Measurements from ENCODE around the gene TPSB2.

TPSB2 gene

DNA sequence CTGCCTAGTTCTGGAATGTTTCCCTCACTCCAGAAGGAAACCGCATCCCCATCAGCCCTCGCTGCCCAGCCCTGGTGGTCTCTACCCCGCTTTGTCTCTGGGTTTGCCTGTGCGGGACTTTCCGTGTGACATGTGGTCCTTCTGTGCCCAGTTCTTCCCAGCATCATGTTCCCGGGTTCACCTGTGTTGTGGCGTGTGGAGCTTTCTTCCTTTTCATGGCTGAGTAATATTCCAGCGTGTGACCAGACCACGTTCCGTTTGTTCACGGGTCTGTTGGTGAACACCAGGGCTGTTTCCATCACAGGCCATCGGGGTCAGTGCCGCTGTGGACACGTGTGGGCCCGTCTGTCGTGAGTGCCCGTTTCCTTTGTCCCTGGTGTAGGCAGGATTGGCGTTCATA is 45.0 kb downstream of the TPSB2 start:
- no peak for TF ChIP-seq CTCF (conservative IDR thresholded peaks at IDR 0.05)
- no peak overlapping the region for H3K27ac ChIP-seq

DNA sequence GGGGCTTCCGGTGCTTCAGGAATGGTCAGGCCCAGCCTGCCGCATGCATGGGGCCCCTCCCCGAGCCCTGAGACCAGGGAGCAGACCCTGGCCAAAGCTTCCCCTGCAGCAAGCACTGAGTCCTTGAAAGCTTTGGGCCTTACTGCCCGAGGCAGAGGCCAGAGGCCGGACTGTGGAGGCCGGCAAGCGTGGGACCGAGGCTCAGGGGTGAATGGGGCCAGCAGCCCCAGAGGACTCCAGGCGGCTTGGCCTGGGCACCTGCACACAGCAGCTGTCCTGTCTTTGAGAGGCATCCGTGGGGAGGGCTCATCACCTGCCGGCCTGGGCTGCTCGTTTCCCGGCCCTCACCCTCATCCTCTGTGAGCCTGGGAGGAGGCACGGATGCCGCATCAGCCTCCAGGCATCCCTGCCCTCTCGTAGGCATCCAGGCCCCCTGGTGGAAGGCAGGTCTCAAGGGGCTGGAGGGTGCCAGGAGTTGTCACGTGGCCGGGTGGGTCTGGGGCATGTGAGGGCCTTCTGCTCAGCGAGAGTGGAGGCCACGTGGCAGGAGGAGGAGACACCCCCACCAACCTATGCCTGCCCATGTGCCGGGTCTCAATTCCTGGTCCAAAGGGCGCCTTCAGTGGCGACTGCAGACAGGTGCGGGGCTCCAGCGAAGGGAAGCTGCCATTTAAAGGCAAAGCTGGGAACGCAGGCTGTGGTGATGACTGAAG is 45.7 kb downstream of the TPSB2 start:
- H3K27ac ChIP-seq = no peak overlapping the region
- no peak for TF ChIP-seq CTCF (conservative IDR thresholded peaks at IDR 0.05)

DNA sequence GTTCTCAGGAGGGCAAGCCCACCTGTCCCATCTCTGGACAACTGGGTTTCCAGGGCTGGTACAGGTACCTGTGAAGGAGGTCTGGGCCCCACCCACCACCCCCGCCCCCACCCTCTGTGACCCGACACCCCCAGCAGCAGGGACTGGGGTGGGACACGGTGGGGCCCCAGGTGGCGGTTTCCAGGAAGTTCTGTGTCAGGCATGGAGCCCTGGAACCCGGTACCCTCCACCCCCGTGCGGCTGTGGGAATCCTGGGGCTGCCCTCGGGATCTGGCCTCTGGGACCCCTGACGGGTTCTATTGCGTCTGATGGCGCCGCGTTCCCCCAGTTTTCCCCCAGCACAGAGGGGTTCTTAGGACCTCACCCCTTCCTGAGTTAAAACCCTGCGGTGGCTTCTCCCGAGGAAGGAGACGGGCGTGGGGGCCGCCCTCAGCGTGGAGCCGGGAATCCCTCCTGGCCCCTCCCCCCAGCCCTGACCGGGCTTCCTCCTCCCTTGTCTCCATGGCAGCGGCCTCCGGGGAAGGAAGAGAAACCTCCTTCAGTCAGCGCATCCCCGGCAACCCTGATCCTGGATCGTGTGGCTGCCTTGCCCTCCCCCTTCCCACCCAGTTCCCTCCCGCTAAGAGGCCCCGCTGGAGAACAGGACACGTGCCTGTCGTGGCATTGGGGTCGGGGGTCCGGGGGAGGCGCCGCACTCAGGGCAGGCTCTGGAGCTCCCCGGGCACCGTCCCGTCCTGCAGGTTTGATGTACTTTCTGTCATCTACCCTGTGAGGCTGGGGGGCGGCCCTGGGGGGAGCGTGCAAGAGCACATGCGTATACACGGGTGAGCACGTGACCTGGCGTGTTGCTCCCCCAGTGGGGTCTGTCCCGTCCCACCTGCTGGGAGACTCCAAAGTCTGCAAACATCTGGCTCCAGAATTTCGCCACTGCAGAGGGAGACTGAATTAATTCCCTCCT is 46.8 kb downstream of the TPSB2 start:
- no peak overlapping the region for H3K27ac ChIP-seq
- TF ChIP-seq CTCF (conservative IDR thresholded peaks at IDR 0.05) = no peak

- H3K27ac ChIP-seq = no peak overlapping the region
- TF ChIP-seq CTCF (conservative IDR thresholded peaks at IDR 0.05) = no peak
Observed at GRCh38 chr16:1182316-1182671, 47.7 kb downstream of the TPSB2 start.

DNA sequence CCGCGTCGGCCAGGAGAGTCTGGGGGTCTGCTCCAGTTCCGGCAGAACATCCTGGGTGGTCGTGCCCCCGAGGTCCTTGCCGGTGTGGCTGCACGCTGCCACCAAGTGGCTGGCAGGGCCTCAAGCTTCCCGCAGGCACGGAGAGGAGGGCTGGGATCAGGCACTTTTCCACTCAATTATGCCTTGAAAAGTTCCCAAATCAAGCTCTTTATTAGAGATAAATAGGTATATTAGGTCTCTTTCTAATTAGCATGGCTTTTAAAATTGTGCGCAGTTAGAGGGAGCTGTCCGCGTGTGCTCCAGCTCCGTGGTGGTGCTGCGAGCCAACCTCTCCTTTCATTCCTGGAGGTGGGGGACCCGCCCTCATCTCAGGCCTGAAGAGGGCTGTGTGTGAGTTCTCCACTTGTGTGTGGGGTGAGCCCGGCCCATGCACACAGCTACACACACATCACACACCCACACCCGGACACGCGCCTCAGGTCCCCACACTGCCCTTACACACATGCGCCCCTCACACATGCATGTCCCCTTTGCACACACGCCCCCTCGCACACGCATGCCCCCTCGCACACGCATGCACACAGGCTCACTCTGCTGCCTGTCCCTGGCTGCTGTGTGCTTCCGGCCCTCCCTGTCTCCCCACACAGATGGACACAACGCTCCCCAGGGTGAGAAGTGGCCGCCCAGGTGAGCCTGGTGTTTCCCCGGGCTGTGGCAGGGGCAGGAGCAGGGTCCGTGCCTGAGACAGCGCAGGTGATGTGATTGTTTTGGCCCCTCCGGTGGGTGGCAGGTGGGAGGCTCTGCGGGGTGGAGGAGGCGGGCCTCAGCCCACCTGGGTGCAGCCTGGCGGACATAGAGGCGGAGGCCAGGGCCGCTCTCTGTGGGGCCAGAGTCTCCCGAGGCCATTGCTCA is 48.3 kb downstream of the TPSB2 start:
- TF ChIP-seq CTCF (conservative IDR thresholded peaks at IDR 0.05) = 0 out of 2 replicates have a peak, but pooled peaks have one; percentile 28

GRCh38 chr16:1180549-1181403 is 49.2 kb downstream of the TPSB2 start:
- no peak for TF ChIP-seq CTCF (conservative IDR thresholded peaks at IDR 0.05)
- no peak overlapping the region for H3K27ac ChIP-seq

More for the DNA sequence above, 48.3 kb downstream of the TPSB2 start:
- no peak overlapping the region for H3K27ac ChIP-seq

Measured in VCaP (cell line).